ENCODE data around the gene PEAK1. TPM values are rescaled to one million over a fixed set of nuclear protein-coding genes. Genes with fewer than 3 reads are reported as not detected.

The PEAK1 gene
- total and polyA plus RNA-seq, 10 of the 15 experiments (the other 5 are each of a cell fraction or from before 2014, with no cell fraction given), result 0.62 to 24.2 (median 11.2) TPM

GRCh38 chr15:77291107-77291506 is 128.8 kb downstream of the PEAK1 start:
- H3K4me2 ChIP-seq (ENCODE audit: control insufficient read depth, insufficient read depth), result no peak overlapping the region
- no peaks in the 10 kb centered on the region for H4K20me1 ChIP-seq (ENCODE audit: control insufficient read depth, insufficient read depth)
- no peaks in the 10 kb centered on the region for H3K79me2 ChIP-seq (ENCODE audit: control insufficient read depth, insufficient read depth, low read length)
- no TSS peak for BruUV-seq (replicated peaks)
- H3K27ac ChIP-seq (ENCODE audit: control insufficient read depth, insufficient read depth), result no peak overlapping the region
- H3K9ac ChIP-seq (ENCODE audit: control insufficient read depth, insufficient read depth, low read length), result no peak overlapping the region
- FAIRE-seq (no peak), ATAC-seq (no peak), DNase-seq (ENCODE audit: low read depth, low spot score) (no peak)
- H3K9me3 ChIP-seq (replicated peaks; ENCODE audit: control insufficient read depth, insufficient read depth, low read length), result no peaks in the 10 kb centered on the region
- no peak overlapping the region for H2AFZ ChIP-seq (ENCODE audit: control insufficient read depth, low read depth, low read length)
- no peaks in the 10 kb centered on the region for H3K27me3 ChIP-seq (replicated peaks in 1 of 2; ENCODE audit: control insufficient read depth in 2 of 2, insufficient read depth in 2 of 2, low read length in 1 of 2)
- RAD21 ChIA-PET (ENCODE audit: unreplicated experiment), result no interaction called here
- SMC1A ChIA-PET (ENCODE audit: uncharacterized antibody, unreplicated experiment), result interaction anchor here (1.0 kb wide), 1 partner anchor 9 kb away, joined by 3 read pairs; no protein-coding TSS in a partner anchor
- CTCF ChIA-PET, result no interaction called here
- H3K4me3 ChIP-seq, result no peak overlapping the region
- H3K36me3 ChIP-seq (ENCODE audit: control insufficient read depth in 2 of 2, insufficient read depth in 2 of 2, low read length in 1 of 2), result no peaks in the 10 kb centered on the region
- in situ Hi-C loops (cut with MboI) (no loop called here), intact Hi-C loops (cut with micrococcal nuclease; ENCODE audit: unreplicated experiment) (no loop called here)
- POLR2A ChIA-PET, result no interaction called here
- 54% methylated on average over 4 of the region's 4 CpGs for WGBS (ENCODE audit: insufficient coverage, insufficient replicate concordance, low lambda C conversion rate, missing lambda C conversion rate)
- no peaks in the 10 kb centered on the region for H3K4me1 ChIP-seq (ENCODE audit: control insufficient read depth, insufficient read depth, low read length)
- TF ChIP-seq SP1 (IDR thresholded peaks at IDR 0.05; ENCODE audit: low read depth, low read length), result no peak
- TF ChIP-seq SMAD1 (IDR thresholded peaks at IDR 0.05; ENCODE audit: low read depth, partially characterized antibody), result no peak
- no peak for TF ChIP-seq SUPT20H (IDR thresholded peaks at IDR 0.05; ENCODE audit: borderline replicate concordance, control insufficient read depth, low read depth, low read length)
- TF ChIP-seq, protein P1, sequence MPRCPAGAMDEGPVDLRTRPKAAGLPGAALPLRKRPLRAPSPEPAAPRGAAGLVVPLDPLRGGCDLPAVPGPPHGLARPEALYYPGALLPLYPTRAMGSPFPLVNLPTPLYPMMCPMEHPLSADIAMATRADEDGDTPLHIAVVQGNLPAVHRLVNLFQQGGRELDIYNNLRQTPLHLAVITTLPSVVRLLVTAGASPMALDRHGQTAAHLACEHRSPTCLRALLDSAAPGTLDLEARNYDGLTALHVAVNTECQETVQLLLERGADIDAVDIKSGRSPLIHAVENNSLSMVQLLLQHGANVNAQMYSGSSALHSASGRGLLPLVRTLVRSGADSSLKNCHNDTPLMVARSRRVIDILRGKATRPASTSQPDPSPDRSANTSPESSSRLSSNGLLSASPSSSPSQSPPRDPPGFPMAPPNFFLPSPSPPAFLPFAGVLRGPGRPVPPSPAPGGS (IDR thresholded peaks at IDR 0.05; ENCODE audit: borderline replicate concordance, insufficient read depth, low read depth, low read length, poor library complexity, severe bottlenecking), result no peak
- TF ChIP-seq ATF7 (IDR thresholded peaks at IDR 0.05; ENCODE audit: low read depth), result no peak
- no peak for TF ChIP-seq JUND (IDR thresholded peaks at IDR 0.05; ENCODE audit: low read depth, low read length)
- TF ChIP-seq IRF5 (IDR thresholded peaks at IDR 0.05; ENCODE audit: borderline replicate concordance), result no peak
- TF ChIP-seq, protein P2, sequence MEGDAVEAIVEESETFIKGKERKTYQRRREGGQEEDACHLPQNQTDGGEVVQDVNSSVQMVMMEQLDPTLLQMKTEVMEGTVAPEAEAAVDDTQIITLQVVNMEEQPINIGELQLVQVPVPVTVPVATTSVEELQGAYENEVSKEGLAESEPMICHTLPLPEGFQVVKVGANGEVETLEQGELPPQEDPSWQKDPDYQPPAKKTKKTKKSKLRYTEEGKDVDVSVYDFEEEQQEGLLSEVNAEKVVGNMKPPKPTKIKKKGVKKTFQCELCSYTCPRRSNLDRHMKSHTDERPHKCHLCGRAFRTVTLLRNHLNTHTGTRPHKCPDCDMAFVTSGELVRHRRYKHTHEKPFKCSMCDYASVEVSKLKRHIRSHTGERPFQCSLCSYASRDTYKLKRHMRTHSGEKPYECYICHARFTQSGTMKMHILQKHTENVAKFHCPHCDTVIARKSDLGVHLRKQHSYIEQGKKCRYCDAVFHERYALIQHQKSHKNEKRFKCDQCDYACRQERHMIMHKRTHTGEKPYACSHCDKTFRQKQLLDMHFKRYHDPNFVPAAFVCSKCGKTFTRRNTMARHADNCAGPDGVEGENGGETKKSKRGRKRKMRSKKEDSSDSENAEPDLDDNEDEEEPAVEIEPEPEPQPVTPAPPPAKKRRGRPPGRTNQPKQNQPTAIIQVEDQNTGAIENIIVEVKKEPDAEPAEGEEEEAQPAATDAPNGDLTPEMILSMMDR (IDR thresholded peaks at IDR 0.05 in 2 of 3, conservative IDR thresholded peaks at IDR 0.05 in 1 of 3; ENCODE audit: control insufficient read depth in 2 of 3, extremely low read depth in 1 of 3, insufficient read depth in 1 of 3, low read depth in 3 of 3, low read length in 3 of 3), result no peak
- TF ChIP-seq PAX8 (IDR thresholded peaks at IDR 0.05), result no peak
- TF ChIP-seq PAX5 (IDR thresholded peaks at IDR 0.05; ENCODE audit: borderline replicate concordance, low read depth, low read length), result no peak
- no peak for TF ChIP-seq ZBED1 (IDR thresholded peaks at IDR 0.05; ENCODE audit: borderline replicate concordance)
- no peak for TF ChIP-seq ZNF274 (IDR thresholded peaks at IDR 0.05; ENCODE audit: insufficient read depth, insufficient read length)
- TF ChIP-seq, protein P3, sequence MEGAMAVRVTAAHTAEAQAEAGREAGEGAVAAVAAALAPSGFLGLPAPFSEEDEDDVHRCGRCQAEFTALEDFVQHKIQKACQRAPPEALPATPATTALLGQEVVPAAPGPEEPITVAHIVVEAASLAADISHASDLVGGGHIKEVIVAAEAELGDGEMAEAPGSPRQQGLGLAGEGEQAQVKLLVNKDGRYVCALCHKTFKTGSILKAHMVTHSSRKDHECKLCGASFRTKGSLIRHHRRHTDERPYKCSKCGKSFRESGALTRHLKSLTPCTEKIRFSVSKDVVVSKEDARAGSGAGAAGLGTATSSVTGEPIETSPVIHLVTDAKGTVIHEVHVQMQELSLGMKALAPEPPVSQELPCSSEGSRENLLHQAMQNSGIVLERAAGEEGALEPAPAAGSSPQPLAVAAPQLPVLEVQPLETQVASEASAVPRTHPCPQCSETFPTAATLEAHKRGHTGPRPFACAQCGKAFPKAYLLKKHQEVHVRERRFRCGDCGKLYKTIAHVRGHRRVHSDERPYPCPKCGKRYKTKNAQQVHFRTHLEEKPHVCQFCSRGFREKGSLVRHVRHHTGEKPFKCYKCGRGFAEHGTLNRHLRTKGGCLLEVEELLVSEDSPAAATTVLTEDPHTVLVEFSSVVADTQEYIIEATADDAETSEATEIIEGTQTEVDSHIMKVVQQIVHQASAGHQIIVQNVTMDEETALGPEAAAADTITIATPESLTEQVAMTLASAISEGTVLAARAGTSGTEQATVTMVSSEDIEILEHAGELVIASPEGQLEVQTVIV (IDR thresholded peaks at IDR 0.05; ENCODE audit: borderline replicate concordance, partially characterized antibody), result no peak
- TF ChIP-seq BCL11A (IDR thresholded peaks at IDR 0.05; ENCODE audit: low read depth, low read length), result no peak
- no peak for TF ChIP-seq NRF1 (conservative IDR thresholded peaks at IDR 0.05; ENCODE audit: low read depth, low read length)
- no peak for TF ChIP-seq ZBTB33 (IDR thresholded peaks at IDR 0.05)
- TF ChIP-seq YY1 (IDR thresholded peaks at IDR 0.05; ENCODE audit: low read depth, low read length), result no peak

Measured in GM12878 (cell line).